GM19463 (cell line): Measurements from ENCODE around the gene ASTN2.
"Not testable (repeated sequence)": the region's sequence is repeated elsewhere in the genome, so short reads cannot be mapped to it uniquely, and the experiment has no call there.

ENCODE experiments used
- ATAC-seq: cut with Tn5 transposase; IDR thresholded peaks from one replicate; pipeline ENCODE4 v1.9.1; 2021; ENCODE audit warnings: mild to moderate bottlenecking, moderate library complexity; ENCODE audit not compliant: unreplicated experiment

The ASTN2 gene

DNA sequence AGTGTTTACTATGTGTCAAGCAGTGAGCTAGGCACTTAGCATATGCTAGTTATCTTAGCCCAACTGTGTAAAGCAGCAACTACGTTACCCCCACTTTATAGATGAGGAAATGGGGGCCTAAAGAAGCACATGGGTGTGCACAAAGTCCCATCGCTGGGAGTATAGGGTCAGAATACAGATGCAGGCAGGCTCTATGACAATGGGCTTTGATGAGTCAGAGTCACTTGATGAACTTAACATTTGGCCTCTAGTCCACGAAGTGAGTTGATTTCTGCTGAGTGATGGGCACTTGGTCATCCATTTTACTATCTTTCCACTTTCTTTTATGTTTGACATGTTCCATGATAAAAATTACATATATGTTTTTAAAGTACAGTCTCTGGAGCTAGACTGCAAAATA lies 523.4 kb downstream of the ASTN2 start:
- ATAC-seq: no peak

- not testable (repeated sequence) for ATAC-seq
Measured at GRCh38 chr9:116888476-116888875, 526.4 kb downstream of the ASTN2 start.

- no peak for ATAC-seq
Measured at GRCh38 chr9:116888066-116888465, 526.8 kb downstream of the ASTN2 start.

DNA sequence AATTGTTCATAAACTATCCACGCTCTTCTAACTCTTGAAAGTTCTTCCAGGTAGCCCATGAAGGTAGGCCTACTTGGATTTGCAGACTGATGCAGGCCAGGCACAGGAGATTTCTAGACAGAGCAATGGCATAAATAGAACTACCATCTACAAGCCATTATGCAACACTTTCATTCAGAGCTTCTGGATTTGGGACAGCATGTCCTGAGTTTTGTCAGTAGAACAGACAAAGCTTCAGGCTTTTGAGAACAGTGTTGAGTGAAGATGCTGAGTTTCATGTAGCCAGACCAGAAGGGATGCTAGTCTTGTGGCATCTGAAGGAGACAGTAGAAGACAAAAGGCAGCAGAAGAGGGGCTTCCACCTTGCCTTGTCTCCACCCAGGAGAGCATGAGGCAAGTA lies 531.2 kb downstream of the ASTN2 start:
- no peak for ATAC-seq

DNA sequence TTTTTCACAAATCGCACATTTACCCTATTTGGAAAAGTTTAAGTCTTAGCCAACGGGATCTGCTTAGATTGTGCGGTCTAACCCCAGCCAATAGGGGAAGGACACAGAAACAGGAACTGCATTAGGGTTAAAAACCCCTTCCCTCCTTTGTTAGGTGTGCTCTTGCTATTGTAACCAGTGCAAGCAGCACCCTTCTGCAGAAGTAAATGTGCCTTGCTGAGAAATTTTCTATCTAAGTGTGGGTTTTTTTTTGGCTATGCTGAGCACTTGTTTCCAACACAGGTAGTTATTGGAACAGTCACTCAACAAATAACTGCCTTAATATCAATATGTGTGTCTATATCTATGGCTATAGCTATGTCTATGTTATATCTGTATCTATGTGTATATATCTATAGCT lies 537.8 kb downstream of the ASTN2 start:
- no peak for ATAC-seq

GRCh38 chr9:116875576-116875975 lies 539.3 kb downstream of the ASTN2 start:
- ATAC-seq: no peak

- no peak for ATAC-seq
Measured at GRCh38 chr9:116873937-116874914, 540.6 kb downstream of the ASTN2 start.

DNA sequence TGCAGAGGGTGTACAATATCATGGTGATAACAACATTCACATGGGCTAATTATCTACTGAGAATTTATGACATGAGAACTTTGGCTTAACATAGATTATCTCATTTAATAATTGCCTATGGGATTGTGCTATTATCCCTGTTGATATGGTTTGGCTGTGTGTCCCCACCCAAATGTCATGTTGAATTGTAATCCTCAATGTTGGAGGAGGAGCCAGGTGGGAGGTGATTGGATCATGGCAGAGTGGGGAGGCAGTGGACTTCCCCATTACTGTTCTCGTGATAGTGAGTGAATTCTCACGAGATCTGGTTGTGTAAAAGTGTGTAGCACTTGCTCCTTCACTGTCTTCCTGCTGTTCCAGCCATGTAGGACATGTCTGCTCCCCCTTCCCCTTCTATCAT lies 541.4 kb downstream of the ASTN2 start:
- no peak for ATAC-seq

DNA sequence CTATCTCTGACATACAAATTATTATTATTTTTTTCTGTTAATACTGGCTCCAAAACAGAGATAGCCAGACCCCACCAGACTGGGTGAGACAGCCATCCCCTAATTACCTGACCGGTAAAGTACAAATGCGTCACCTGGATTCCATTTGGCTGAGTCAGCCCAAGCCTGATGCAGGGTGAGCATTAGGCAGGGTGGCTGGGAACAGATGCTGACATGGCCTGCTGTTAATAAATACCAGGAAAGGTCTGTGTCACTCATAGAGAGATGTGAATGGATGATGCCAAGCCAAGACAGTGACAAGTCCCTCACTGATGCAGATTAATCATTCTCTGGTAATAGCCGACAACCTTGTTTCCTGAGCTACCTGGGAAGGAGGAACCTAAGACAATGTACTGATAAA lies 544.3 kb downstream of the ASTN2 start:
- ATAC-seq: no peak

DNA sequence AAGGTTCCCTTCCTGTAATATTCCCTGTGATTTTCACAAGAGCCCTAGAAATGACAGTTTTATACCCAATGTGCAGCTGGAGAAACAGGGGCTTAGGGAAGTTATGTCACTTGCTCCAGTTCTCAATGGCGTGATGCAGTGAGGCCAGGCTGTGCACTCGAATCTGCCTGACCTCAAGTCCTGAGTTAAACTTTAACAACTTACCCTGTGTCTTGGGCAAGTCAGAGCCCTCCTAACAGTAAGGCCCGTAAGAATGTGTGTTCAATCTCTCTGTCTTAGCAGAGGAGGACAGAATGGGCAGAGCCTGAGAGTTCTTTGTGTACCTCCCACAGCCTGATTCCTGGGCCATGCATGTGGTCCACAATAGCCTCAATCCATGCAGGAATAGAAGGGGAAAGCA lies 546.7 kb downstream of the ASTN2 start:
- peak; percentile 84 for ATAC-seq

DNA sequence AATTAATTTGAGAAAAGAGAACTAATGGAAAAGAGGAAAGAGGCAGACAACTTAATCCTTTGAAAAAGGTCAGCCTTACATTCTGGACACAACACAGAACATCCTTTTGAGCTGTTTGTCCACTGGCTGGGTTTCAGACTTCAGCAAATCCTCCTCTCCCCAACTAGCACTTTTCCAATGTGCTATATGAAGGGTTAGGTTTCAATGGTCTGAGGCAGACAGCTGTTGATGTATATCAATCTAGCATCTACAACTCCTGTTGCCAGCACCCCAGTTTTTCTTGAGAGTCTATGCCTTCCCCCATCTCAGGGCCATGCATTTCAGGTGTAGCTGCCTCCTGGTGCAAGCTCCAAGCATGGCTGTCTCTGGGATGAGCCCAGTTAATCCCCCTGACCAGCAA lies 553.5 kb downstream of the ASTN2 start:
- no peak for ATAC-seq

GRCh38 chr9:116860509-116861120 lies 554.2 kb downstream of the ASTN2 start:
- peak; percentile 59 for ATAC-seq

- no peak for ATAC-seq
Measured at GRCh38 chr9:116859763-116860162, 555.1 kb downstream of the ASTN2 start.

DNA sequence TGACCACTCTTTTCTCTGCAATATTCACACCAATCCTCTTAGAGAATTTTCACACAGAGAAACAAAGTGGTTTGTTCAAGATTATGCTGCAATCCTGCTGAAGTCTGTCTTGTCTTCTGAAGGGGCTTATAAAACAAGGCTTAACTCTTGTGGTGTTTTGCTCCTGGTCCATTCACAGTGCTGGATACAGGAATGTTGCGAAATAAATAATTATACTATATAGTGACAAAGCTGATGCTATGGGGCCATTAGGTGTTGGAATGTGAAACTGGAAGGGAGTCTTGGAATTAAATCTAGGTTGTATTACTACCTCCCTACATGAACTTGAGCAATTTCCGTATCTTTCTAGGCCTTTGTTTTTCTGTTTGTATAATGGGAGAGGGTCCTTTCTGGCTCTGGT lies 557.5 kb downstream of the ASTN2 start:
- ATAC-seq: no peak

GRCh38 chr9:116855881-116856662 lies 558.8 kb downstream of the ASTN2 start:
- ATAC-seq: peak; percentile 58

- ATAC-seq: no peak
Measured at GRCh38 chr9:116849721-116850120, 565.1 kb downstream of the ASTN2 start.

- ATAC-seq: no peak
Measured at GRCh38 chr9:116844621-116845020, 570.2 kb downstream of the ASTN2 start.

DNA sequence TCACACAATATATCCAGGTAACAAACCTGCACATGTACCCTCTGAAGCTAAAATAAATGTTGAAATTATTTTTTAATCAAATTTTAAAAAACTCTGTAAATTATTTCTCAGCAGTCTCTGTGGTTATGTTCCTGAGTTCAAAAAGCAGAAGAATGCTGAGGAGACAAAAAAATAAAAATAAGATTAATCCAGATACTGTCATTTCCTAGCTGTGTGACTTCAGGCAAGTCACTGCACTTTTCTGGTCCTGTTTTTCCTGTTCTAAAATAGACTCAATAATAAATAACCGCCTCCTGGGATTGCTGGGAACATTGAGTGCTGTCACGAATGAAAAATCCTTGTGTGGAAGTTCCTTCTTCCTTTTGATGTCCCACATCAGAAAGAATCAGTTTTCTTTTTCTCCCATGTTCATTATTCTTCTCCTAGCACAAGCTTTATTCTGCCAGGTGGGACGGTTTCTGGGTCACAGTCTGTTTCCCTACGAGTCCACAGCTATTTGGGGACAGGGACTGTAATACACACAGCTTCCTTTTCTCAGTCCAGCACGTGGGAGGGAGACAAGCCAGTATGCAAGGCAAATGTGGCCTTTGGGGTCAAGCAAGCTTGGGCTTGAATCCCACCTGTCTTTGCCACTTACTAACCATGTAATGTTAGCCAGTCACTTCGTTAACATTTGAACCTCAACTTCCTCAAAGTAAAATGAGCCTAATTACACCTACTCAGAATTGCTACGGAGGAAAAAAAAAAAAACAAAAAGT lies 570.8 kb downstream of the ASTN2 start:
- ATAC-seq: no peak

DNA sequence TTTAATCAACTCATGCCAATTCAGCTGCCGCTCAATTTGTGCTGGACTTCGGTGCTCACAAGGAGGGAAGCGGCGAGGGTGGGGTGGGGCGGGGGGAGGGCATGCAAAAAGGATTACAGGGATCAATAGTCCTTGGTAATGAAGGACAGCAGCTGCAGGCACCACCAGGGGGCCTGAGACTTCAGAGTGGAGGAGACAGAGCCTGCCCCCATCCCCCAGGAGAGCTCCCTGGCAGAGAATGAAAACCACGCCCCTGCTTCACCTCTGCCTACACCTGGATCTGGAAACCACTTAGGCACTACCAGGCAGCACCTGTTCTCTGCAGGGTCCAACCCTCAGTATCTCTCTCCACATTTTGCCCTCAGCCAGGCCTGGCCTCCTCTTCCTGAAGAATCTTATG lies 572.2 kb downstream of the ASTN2 start:
- no peak for ATAC-seq

- ATAC-seq: not testable (repeated sequence)
Measured at GRCh38 chr9:116838468-116838867, 576.4 kb downstream of the ASTN2 start.
